Activated CD4-positive, alpha-beta T cell treated with anti-CD3 and anti-CD28 coated beads, Interleukin-2, Interleukin-4, amounts not matched to agents 100 ng/mL and 50 ng/mL, durations not matched to agents 16 hours and 8 hours (primary cell): Measurements from ENCODE around the gene ZDHHC6.
"Not testable (repeated sequence)": the region's sequence is repeated elsewhere in the genome, so short reads cannot be mapped to it uniquely, and the experiment has no call there.

Experiments
- DNase-seq: peaks from one replicate; pipeline ENCODE4 v3.0.0-alpha.2; 2020; ENCODE audit warnings: low spot score

ZDHHC6 gene

DNA sequence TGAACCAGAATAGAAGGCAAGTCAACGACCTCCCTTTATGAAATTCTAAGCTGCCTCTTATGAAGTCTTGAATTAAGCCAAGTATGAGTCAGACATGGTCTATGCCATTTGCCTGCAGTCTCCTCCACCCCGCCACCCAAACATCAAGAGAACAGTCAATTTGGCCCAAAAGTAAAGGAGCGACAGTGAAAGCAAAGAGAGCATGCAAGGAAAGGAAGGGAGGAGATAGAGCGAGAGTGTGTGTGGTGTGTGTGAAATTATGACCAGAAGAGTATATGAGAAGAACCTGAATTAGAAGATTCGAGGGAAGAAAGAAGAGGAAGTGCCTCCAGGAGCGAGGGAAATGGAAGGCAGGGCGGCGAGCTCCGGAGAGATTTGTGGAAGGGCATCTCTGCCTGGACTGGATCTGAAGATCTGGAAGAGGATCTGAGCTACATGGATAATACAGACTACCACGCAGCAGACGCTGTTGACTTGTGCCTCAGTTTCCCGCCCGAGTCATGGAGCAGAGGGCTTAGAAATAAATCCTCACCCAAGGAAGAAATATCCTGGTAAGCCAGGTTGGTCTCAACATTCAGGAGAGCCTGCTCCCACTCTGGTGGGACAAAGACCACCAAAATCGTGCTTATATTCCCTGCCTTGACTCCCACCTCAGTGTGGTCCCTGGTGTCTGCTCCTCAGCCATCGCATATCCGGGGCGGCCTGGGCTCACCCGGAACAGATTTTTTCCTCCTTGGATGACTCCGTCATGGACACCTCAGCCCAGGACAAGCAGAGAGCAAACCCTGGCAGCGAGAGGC lies 459 bp downstream of the ZDHHC6 start:
- no peak for DNase-seq

DNA sequence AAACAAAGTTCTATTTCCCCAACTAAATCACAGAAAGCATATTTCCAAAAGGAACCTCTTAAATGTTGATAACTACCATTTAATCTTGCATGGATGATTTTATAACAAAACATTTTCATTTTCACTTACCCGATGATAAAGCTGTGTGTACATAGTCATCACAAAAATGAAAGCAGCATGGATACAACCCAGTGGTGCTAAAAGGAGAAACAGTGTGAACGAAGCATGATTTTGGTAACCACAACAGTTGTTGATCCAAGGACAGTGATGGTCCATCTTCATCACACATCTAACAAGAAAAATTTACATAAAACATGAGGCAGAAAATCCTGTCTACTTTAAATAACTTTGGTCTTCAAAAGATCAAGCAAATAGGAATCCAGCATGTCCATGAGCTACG lies 4.7 kb downstream of the ZDHHC6 start:
- DNase-seq, result peak; percentile 42

DNA sequence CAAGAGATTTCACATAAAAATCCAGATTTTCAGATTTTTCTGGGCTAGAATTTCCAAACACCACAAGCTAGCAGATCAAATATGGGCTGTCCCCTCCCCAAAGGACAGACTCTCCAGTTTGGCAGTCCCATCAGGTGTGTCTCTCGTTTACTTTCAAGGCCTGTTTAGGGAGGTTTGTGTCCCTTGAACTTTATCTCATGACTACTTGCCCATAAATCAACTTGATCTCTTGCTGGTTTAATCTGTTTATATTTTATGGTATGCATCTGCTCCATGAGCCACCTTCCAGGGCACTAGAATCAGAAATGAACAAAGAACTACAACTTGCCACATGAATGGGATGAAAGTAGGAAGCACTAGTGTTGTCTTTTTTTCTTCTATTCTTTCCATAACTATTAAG lies 5.2 kb downstream of the ZDHHC6 start:
- no peak for DNase-seq

DNA sequence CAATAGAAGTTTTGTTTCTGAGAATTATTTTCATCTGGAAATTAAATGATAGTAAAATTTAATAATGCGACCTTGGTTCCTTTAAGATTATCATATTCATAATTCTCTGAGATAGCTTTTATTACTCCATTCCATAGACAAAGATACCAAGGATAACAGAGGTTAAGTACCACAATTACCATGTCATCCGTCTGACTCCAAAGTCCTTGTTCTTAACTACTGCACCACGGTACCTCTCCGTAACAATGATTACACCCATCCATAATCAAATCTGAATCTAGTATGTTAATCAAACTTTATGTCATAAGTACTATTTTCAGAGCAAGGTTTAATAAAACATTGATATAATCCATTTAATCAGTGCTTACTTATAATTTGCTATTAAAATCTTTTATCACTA lies 8.4 kb downstream of the ZDHHC6 start:
- DNase-seq, result no peak

DNA sequence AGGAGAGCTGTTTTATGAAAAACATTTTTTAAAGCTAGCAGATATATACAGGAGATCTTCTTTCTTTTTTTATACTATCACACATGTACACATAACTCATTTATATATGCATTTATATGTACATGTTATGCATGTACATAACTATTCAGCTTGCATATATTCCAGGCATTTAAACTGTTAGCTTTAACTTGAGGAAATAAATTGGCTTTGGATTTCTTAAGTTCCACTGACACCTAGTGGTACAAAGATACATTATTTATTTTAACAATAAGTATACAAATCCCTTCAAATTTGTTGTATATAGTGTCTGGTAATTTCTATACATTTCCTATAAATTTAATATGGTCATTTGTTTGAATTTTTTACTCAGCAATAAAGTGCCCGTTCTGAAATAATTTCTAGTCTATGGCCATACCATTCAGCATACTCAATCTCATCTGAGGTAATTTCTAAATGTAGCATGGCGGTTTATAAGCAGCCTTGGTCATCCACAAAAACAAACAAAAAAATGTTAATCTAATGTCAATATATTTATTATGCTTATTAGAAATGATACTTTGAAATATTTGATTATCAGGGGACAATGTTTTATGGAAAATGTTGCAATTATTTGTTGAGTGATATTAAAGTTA lies 11.6 kb downstream of the ZDHHC6 start:
- no peak for DNase-seq

DNA sequence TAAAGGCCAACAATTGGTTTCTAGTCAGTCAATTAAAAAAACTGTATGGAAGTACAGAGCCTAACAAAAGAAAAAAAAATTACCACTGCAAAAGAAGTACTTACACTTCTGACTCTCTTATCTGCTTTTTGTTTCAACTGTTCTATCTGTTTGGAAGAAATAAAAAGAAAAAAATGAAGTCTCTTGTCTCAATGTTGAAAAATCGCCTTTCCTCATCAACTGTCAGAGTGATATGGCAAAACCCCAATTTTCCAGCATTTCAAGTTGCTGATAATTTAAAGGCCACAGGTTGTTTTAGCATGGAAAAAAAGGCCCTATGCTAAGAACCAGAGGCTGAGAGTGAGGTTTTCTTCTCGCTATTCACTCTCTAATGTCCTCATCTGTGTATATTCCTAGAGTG lies 13.6 kb downstream of the ZDHHC6 start:
- no peak for DNase-seq

DNA sequence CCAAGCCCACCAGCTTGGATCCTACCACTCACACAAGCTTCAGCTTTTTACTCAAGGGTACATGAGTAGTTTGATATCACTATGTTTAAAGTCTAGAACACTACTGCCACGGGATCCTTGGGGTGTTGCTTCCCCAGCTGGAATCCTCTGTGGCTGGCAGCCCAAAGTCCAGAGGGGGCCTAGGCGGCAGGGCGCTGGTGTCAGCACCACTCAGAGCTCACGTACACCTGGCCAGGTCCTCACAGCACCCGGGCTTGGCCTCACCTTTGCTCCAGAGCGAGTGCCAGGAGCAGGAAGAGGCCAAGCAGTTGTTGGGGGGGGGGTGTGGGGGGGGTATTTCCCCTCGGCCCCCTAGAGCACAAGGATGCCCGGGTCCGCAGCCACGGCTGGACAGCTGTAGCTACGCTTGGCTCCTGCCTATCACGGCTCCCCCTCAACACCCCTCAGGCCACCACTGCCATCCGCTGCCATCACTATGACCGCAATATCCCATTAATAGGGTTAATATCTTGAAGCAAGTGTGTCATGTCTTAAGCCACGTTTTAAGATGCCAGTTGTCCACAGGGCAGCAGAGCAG lies 17.0 kb downstream of the ZDHHC6 start:
- no peak for DNase-seq

DNA sequence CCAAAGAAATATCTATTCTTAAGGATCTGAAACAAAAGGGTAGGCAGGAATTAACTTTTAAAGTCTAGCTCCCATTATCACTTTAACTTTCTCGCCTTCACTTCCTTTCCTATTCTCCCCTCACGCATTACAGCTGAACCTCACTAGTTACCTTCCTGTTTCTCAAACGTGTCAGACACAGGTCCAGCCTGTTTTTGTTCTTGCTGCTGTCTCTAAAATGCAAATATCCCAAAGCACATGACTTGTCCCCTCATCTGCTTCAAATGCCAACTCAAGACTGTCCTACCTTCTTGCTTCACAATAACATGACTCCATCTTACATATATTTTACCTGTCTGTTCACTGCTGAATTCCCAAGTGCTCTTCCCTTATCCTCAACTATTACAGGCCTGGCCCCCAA lies 17.6 kb downstream of the ZDHHC6 start:
- no peak for DNase-seq

DNA sequence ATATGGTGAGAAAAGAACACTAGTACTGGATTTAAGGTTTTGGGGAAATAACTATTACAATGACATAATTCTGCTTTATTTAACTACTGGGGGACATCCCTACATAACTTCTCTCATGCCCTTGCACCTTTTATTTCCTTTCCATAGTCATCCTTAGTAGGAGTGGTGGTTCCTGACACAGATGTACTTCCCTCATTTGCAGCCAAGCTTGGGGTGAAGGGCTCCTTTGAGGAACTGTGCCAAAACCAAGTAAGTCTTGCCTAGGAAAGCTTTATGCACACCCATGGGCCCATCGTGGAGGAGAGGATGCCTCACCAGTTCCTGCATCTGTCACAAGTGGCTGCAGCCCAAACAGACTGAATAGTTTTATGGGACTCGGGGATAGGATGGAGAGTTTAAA lies 20.6 kb downstream of the ZDHHC6 start:
- DNase-seq, result no peak

DNA sequence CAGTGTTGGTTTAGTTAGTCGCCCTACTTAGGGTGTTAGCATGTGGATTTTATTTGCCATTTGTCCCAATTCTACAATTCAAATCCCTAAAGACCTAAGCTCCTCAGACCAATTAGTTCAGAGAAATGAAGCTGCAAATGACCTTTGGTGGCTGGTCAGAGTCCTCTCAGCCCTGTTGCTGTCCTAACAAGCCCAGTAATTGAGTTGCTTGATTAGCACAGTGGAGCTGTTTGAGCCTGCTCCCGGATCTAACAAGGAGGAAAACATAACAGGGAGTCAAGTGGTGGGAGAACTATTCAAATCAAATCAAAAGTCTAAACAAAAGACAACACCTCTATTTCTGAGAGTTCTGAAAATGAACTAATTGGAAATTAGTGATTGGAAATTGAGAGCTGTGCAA lies 22.1 kb downstream of the ZDHHC6 start:
- no peak for DNase-seq

DNA sequence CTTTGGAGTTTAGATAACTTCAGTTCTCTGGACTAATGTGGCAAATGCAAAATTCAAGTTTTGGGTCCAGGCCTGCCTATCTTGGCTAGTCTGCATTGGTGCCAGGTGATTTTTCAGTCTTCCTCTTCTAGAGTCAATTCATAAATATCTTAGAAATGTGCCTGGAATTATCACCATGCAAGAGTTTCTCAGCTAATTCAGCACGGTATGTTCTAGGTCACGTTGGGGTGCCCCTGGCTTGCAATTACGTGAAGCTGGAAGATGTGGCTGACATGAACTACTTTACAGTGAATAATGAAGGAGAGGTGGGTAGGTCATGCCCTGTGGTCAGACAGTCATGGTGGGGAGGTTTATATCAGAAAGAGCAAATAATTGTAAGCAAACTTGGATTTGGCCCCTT lies 25.0 kb downstream of the ZDHHC6 start:
- DNase-seq, result no peak

DNA sequence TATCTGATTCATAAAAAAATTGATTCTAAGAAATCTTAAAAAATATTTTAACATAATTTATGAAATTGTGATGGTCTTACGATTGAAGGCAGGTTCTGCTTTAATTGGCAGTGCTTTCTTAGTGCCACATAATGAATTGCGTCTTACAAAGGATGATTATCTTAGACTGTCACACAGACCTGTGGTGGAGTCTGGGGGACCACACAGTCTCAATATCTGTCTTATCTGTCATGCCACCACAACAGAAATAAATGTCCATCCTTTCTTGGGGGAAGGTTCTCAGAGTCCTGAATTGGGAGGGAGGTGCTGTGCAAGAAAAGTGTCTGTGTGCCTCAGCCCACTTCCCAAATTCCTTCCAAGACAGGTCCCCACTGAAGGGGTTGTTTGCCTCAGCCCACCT lies 34.0 kb downstream of the ZDHHC6 start:
- DNase-seq, result no peak

DNA sequence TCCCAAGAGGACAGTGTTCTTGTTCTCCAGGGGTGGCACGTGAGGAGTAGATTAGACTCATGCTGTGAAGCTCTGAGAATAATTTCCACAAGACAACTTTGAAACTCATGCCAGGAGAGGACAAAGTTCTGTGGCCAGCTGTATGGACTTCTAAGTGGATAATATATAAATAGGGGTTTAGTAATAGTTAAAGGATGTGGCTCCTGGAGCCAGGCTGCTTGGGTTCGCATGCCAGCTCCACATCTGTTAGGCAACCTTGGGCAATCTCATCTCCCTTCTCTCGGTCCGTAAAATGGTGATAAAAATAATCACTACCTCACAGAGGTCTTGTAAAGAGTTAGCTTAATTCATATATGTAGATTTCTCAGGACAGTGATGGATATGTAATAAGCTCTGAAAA lies 37.0 kb downstream of the ZDHHC6 start:
- no peak for DNase-seq

DNA sequence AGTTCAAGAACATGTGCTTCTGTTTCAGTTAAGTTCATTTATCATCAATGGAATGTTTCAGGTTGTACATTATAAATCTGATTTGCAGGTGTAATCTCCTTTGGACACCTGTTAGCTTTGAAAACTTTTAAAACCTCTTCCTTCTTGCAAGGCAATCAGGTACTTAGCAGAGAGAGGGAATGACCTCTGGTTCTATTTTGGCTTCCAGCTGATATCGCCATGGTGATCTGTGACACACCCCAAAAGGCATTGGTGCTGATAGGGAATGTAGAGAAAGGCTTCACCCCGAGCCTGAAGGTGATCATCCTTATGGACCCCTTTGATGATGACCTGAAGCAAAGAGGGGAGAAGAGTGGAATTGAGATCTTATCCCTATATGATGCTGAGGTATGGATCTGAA lies 37.4 kb downstream of the ZDHHC6 start:
- no peak for DNase-seq

DNA sequence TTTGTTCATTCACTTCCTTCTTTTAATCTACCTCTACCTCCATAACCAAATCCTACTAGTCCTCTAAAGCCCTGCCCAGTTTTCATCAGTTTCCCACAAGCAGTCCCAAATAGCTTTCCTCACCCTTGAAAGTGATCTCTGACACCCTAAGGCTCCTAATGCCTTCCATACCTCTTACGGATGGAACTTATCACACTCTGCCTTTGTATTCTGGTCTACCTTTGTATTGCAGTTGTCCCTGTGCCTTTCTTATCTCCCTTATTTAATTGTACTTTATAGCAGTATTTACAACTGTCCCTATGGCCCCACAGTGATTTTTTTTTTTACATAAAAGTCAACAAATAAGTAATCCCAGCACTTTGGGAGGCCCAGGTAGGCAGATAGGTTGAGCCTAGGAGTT lies 39.0 kb downstream of the ZDHHC6 start:
- DNase-seq, result no peak

DNA sequence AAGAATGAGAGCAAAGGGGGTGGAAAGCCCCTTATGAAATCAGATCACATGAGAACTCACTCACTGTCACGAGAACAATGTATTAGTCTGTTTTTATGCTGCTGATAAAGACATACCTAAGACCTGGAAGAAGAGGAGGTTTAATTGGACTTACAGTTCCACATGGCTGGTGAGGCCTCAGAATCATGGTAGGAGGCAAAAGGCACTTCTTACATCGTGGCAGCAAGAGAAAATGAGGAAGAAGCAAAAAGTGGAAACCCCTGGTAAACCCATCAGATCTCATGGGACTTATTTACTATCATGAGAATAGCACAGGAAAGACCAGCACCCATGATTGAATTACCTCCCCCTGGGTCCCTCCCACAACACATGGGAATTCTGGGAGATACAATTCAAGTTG lies 39.9 kb downstream of the ZDHHC6 start:
- DNase-seq, result not testable (repeated sequence)

DNA sequence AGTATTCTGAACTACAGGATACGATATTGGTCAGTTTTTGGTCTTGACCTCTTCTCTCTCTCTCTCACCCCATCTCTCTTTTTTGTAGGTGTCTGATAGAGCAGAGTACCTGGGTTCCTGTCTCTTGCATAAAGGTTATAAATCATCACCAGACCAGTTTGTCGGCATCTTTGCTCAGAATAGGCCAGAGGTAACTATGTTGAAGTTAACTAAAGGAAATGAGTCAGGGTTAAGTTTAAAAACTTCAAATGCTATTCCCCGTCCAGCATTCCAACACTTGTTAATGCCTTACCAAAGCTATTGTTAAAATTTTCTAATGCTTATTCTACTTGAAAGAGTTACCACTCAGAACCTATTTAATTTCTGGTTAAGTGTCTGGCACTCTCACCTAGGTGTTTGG lies 42.1 kb downstream of the ZDHHC6 start:
- DNase-seq, result no peak

DNA sequence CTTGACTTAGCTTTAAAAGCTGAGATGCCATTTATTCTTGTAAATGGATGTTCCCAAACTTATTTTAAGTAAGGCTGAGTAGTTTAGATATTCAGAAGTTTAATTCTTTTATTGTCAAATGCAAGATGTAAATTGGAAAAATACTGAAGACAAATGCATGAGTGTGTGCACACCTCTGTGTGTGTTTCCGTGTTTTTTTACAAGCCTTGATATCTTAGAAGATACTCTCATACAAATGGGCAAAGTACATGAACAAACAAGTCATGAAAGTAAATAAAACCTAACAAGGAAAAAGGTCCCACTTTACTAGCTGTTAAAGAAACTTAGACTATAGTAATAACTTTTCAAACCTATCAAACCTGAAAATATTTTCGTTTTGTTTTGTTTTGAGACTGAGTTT lies 43.8 kb downstream of the ZDHHC6 start:
- DNase-seq, result no peak

DNA sequence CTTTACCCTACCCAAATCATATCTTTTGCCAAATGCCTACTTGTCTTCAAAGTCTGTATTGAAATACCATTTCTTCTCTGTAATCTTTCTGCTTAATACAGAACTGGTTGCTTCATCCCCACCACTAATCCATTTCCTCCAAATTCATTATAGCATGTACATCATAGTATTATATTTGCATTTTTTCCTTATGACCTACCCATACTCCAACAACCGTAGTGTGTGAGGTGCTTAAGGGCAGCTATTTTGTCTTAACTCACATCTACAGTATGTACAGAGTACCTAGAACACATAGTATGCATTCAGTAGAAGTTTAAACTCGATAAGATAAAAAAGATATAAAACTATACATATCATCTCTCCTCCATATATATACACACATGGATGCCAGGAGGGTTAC lies 49.1 kb downstream of the ZDHHC6 start:
- no peak for DNase-seq

DNA sequence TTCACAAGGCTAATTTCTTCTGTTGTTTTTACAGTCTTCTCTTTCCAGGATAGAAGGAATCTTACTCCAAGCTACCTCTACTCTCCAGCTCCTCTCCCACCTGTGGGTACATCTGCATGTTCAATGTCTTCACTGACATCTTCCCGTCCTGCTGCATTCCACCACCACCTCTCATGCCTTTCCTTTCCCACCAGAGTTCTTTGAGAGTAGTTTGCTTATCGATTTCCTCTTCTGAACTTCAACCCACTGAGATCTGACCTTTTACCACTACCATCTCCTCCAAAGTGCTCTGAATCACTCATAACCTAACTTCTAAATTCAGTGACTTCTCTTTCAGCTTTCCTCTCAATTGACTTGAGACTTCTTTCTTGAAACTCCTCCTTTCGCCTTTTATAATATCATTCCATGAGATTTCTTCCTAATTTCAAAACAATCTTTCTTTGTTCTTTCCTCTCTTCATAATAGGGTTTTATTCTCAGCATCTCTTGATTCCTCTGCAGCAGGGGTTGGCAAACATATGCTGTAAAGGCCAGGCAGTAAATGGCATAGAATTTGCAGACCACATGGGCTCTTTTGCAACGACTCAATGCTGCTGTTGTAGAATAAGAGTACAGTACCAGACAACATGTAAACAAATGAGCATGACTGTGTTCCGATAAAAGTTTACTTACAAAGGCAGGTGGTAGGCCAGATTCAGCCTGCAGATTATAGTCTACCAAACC lies 50.7 kb downstream of the ZDHHC6 start:
- no peak for DNase-seq

DNA sequence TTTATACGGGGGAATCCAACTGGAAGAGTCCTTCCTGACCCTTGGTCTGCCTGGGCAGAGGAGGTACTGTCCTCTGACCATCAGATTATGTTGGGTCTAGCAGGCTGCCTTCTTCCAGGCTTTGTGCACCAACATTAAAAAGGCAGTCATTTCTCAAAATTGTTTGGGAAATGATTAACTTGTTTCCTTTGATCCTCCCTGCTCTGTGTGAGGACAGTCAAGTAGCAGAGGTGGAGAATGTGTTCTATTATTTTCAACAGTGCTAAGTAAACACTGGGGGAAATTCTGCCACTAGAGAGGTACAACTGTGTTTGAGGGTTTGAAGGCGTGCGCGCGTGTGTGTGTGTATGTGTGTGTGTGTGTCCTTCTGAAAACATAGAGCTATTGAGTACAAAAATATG lies 52.2 kb downstream of the ZDHHC6 start:
- no peak for DNase-seq

DNA sequence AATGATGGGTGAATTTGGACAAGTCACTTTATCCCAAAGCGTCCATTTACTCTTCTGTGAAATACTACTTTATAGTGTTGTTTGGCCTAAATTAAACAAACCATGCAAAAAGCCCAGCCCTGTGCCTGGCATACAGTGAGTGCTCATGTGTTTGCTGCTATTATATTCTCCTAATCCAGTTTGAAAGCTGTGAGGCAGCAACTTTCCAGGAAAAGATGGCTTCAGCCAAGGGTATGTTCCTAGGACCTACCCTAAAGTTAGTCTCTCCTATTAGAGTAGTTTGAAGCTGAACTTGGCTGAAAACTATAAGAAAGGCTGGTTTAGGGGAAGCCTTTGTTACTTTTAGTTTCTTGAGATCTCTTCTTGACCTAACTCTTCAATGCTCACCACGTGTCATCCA lies 52.9 kb downstream of the ZDHHC6 start:
- DNase-seq, result no peak

DNA sequence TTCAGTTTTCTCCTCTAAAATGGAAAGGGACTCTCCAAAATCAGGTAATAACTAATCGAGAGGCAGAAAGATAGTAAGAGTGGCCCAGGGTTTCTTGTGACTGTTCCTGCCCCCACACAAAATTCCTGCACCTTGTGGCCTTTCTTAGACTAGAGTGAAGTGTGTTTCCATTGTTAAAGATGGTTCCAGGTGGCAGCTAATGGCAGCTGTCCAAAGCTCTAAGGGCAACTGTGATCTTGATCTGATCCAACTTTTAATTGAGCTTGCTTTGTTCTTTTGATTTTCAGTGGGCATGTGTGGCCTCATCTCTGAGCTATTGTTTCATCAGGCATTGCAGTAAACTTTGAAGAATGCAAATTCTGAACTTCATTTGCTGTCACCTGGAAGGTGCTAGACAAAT lies 53.4 kb downstream of the ZDHHC6 start:
- no peak for DNase-seq
